Measurements from ENCODE around the gene GPX7. TPM values are rescaled to one million over a fixed set of nuclear protein-coding genes. Genes with fewer than 3 reads are reported as not detected.

The GPX7 gene
- total and polyA plus RNA-seq, 7 donors = 2.5 to 49.3 (median 17.0) TPM

DNA sequence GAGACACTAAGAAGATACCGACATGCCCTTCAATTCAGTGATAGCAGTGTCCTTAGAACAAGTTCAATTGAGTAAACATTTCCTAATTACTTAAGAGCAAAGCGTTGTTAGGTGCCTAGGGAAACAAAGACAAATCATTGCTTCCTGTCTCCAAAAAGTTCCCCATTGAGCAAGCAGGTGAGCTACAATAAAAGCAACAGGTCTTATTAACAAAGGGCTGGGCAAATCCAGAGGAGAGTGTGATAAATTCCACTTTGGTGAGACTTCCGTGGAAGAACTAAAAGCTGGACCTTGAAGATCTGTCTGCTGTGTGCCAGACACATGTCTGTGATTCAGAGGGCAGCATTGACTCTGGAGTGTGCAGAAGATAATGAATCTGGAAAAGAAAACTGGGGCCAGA is 47.4 kb upstream of the GPX7 start:
- TF ChIP-seq CTCF (IDR thresholded peaks at IDR 0.05) (no peak), POLR2A (IDR thresholded peaks at IDR 0.05) (no peak)
- no peak for DNase-seq
- no peaks in the 10 kb centered on the region for H3K36me3 ChIP-seq
- WGBS, 2 donors = 17 to 47% methylated on average over 3 of the region's 3 CpGs
- peaks cover 0 to 23% (median 14%) of the 10 kb centered on the region in 4 donors for H3K4me1 ChIP-seq
- peak overlapping the region in 2 of 4 donors; percentile 92 to 96 for H3K27ac ChIP-seq
- no peaks in the 10 kb centered on the region for H3K9me3 ChIP-seq
- no peak overlapping the region for H3K4me3 ChIP-seq
- no peaks in the 10 kb centered on the region for H3K27me3 ChIP-seq
- intact Hi-C loops (cut with DNase I) = loop anchor here (2.0 to 5.0 kb wide), 3 partner anchors 48 to 152 kb away; partner anchors contain the start of genes COA7, GPX7, ORC1 and PRPF38A

- H3K36me3 ChIP-seq = no peaks in the 10 kb centered on the region
- 48 to 78% methylated on average over 4 of the region's 4 CpGs for WGBS, 2 donors
- no peak for DNase-seq
- no peak overlapping the region for H3K4me3 ChIP-seq
- TF ChIP-seq POLR2A (IDR thresholded peaks at IDR 0.05) = no peak
- TF ChIP-seq CTCF (IDR thresholded peaks at IDR 0.05) = no peak
- no peak for TF ChIP-seq EP300 (IDR thresholded peaks at IDR 0.05)
- TF ChIP-seq POLR2AphosphoS5 (IDR thresholded peaks at IDR 0.05) = no peak
- H3K4me1 ChIP-seq = peaks cover 0 to 10% (median 4%) of the 10 kb centered on the region in 4 donors
- H3K9me3 ChIP-seq = no peaks in the 10 kb centered on the region
- H3K27me3 ChIP-seq = no peaks in the 10 kb centered on the region
- intact Hi-C loops (cut with DNase I) = no loop called here
- no peak overlapping the region for H3K27ac ChIP-seq
Observed at GRCh38 chr1:52556641-52557360, 45.4 kb upstream of the GPX7 start.

- WGBS, 2 donors = 85 to 93% methylated on average over 2 of the region's 2 CpGs
- Histone ChIP-seq H3K36me3 (no peaks in the 10 kb centered on the region), H3K4me1 (peaks cover 0 to 7% (median 3%) of the 10 kb centered on the region in 4 donors), H3K4me3 (no peak overlapping the region), H3K27me3 (no peaks in the 10 kb centered on the region), H3K27ac (no peak overlapping the region), H3K9me3 (no peaks in the 10 kb centered on the region)
- TF ChIP-seq POLR2AphosphoS5 (IDR thresholded peaks at IDR 0.05) = no peak
- TF ChIP-seq POLR2A (IDR thresholded peaks at IDR 0.05) = no peak
- TF ChIP-seq CTCF (IDR thresholded peaks at IDR 0.05) = no peak
- TF ChIP-seq EP300 (IDR thresholded peaks at IDR 0.05) = no peak
- intact Hi-C loops (cut with DNase I) = no loop called here
- DNase-seq = no peak
Observed at GRCh38 chr1:52558941-52559340, 43.2 kb upstream of the GPX7 start.

DNA sequence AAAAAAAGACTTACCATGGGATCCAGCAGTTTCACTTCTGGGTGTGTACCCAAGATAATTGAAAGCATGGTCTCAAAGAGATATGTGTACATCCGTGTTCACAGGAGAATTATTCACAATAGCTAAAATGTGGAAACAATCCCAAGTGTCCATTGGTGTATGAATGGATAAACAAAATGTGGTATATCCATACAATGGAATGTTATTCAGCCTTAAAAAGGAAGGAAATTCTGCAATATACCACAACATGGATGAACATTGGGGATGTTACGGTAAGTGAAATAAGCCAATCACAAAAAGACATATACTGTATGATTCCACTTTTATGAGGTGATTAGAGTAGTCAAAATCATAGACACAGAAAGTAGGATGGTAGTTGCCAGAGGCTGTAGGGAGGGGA is 42.3 kb upstream of the GPX7 start:
- intact Hi-C loops (cut with DNase I) = no loop called here
- H3K27me3 ChIP-seq = no peaks in the 10 kb centered on the region
- H3K27ac ChIP-seq = no peak overlapping the region
- no peak for DNase-seq
- no peaks in the 10 kb centered on the region for H3K4me1 ChIP-seq
- H3K4me3 ChIP-seq = no peak overlapping the region
- H3K9me3 ChIP-seq = no peaks in the 10 kb centered on the region
- WGBS, 2 donors = 90 to 93% methylated on average over 2 of the region's 2 CpGs
- H3K36me3 ChIP-seq = no peaks in the 10 kb centered on the region
- no peak for TF ChIP-seq POLR2A (IDR thresholded peaks at IDR 0.05)
- no peak for TF ChIP-seq POLR2AphosphoS5 (IDR thresholded peaks at IDR 0.05)
- no peak for TF ChIP-seq EP300 (IDR thresholded peaks at IDR 0.05)
- no peak for TF ChIP-seq CTCF (IDR thresholded peaks at IDR 0.05)

DNA sequence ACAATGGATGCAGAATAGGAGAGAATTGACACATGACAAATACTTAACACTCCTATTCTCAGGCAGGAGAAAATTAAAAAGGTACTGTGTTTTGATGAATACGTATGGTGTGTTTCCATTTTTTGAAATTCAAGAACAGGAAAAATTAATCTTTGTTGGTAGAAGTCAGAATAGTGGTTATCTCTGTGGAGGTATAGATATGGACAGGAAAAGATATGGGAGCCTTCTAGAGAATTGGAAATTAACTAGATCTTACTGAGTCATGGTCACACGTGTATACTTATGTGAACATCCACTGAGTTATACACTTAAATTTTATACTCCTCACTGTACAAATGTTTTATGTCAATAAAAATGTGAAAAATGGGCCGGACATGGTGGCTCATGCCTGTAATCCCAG is 39.4 kb upstream of the GPX7 start:
- 80 to 88% methylated on average over 3 of the region's 3 CpGs for WGBS, 2 donors

More for the DNA sequence above, 39.4 kb upstream of the GPX7 start:
- Histone ChIP-seq H3K4me1 (no peaks in the 10 kb centered on the region), H3K27me3 (no peaks in the 10 kb centered on the region), H3K36me3 (no peaks in the 10 kb centered on the region), H3K9me3 (no peaks in the 10 kb centered on the region), H3K4me3 (no peak overlapping the region), H3K27ac (no peak overlapping the region)
- intact Hi-C loops (cut with DNase I) = no loop called here
- no peak for DNase-seq
- TF ChIP-seq POLR2AphosphoS5 (IDR thresholded peaks at IDR 0.05) (no peak), POLR2A (IDR thresholded peaks at IDR 0.05) (no peak), CTCF (IDR thresholded peaks at IDR 0.05) (no peak), EP300 (IDR thresholded peaks at IDR 0.05) (no peak)

Data from sigmoid colon (tissue), 7 donors.